Fibroblast of skin of right biceps (primary cell): ENCODE measurements around the gene LMOD1.
"Not testable (repeated sequence)": the region's sequence is repeated elsewhere in the genome, so short reads cannot be mapped to it uniquely, and the experiment has no call there.

Experiments
- DNase-seq: peaks from one replicate; pipeline ENCODE4 v3.0.0-alpha.2; 2013

LMOD1 gene

DNA sequence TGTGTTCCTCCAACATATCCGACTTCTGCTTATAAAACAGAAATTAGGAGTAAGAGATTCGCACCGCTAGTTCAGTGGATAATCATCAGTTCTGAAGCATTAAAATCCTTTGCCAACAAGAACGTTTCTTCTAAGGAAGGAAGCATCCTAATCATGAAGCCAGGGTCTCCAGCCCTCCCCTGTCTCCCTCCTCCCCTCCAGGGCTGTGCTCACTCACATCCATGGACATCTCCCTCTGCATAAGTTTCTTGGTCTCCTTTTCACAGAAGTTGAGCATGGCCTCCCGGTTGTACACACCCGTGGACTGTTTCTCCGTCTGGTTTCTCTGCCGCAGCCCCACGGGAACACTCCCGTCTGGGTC is 505 bp downstream of the LMOD1 start:
- DNase-seq, result no peak

DNA sequence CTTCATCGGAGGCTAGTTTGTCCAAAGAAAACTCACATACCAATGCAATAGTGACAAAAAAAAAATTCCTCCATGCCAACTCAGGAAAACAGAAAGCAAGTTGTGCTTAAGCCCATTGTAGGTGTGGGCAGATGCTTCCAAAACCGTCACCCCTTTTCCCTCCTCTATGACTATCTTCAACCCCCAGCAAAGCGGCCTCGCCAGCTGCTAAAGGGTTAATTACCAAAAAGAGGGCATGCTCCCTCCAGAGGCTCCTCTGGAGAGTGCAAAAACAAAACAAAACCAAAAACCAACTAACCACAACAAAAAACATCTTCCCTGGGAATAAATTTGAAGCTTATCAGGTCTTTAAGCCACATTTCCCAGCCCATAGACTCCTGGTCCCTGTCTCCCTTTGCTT is 1.2 kb downstream of the LMOD1 start:
- no peak for DNase-seq

DNA sequence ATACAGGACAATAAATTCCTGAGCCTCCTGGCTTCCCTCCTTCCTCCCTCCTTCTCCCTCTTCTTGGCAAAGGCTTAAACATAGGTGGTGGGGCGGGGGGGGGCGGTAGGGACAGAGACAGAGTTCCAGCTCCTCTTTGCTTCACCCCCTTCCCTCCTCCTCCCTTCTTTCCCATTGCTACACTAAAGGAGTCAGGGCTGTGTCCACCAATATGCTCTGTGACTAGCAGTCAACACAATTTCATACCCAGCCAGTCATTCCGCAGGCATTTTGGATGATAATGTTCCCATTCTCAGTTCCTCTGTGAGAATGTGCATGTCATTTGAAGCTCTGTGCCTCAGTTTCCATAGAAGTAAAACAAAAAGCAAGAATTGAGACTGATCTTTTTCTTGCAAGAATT is 1.7 kb downstream of the LMOD1 start:
- no peak for DNase-seq

GRCh38 chr1:201944002-201944401 is 2.3 kb downstream of the LMOD1 start:
- DNase-seq, result no peak

GRCh38 chr1:201942129-201942495 is 4.2 kb downstream of the LMOD1 start:
- no peak for DNase-seq

- DNase-seq, result no peak
Measured at GRCh38 chr1:201941420-201942128, 4.8 kb downstream of the LMOD1 start.

DNA sequence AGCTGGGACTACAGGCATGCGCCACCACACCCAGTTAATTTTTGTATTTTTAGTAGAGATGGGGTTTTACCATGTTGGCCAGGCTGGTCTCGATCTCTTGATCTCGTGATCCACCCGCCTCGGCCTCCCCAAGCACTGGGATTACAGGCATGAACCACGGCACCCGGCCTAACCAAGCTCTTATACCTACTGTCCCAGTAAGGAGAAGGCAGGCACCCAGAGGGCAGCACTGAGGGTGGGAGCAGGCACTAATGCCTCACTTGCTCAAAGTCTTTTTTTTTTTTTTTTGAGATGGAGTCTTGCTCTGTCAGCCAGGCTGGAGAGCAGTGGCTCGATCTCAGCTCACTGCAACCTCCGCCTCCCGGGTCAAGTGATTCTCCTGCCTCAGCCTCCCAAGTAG is 6.0 kb downstream of the LMOD1 start:
- not testable (repeated sequence) for DNase-seq

- DNase-seq, result no peak
Measured at GRCh38 chr1:201939574-201939973, 6.8 kb downstream of the LMOD1 start.

DNA sequence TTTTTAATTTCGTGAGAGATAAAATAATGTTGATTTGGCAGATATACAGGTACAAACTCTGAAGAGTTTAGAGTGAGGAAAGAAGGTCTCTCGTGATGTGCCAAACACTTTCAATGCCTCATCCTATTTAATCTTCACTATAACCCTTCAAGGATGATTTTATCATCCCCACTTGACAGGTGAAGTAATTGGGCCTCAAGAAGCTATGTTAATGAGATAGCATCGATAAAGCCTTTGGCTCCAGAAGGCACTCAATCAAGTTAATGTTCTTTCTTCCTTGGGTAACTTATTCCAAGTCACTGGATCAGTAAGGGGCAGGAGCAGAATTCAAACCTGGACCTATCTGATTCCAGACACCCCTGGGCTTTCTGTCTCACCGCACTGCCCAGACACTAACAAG is 7.2 kb downstream of the LMOD1 start:
- no peak for DNase-seq

DNA sequence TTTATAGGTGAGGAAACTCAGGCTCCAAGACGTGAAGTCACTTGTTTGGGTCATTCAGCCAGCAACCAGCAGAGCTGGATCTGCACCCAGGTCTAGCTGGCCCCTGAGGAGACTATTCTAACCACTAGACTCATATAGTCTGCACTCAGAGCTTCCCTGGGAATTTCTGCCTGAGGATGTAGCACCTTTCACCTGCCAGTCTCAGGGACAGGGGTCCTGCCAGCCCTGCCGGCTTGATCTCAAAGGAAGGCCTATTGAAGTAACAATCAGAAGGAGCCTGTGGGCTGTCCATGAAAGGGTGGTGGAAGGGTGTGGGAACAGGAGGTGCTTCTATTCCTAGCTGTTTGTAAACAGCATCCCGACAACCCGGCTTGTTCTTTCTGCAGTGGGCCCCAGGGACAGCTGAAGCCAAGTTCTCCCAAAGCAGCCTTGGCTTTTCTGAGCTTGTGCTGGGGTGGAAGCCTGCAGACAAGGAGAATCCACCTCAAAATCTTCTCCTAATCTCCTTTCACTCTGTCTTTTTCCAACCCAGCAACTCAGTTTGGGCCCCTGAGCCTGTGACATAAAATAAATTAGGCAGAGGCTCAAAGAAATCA is 7.8 kb downstream of the LMOD1 start:
- DNase-seq, result no peak

GRCh38 chr1:201937624-201938213 is 8.6 kb downstream of the LMOD1 start:
- DNase-seq, result peak; percentile 85

GRCh38 chr1:201933840-201934430 is 12.4 kb downstream of the LMOD1 start:
- DNase-seq, result no peak

DNA sequence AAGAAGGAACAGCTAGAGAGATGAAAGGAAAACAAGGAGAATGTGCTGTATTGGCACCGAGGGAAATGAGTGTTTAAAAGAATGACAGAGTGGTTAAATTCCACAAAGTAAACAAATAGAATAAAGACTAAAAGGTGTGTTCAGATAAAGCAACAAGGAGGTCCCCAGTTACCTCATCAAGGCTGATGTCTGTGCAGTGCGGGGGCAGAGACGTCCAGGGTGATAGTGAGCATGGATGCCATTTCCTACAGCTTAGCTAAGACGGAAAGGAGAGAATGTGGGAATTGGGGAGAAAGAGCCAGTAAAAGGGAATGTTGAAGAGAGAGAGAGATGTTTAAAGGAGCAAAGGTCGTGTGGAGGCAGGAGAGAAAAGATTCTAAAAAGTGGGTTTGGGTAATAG is 15.5 kb downstream of the LMOD1 start:
- DNase-seq, result no peak

DNA sequence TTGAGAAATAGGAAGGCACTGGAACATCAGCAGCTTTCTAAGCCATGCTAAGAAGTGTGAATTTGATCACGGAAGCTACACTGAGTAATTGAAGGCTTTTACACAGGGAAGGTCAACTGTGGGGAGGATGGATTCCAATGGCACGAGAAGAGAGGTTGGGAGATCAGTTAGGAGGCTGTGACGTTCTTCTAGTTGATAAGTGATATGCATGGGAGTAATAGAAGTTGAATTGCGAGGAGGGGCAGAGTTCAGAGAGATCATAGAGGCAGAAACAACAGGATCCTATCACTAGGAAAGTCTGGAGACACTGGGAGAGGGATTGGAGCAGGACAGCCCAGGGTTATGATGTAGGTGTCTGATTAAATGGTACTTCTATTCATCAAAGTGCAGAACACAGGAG is 16.2 kb downstream of the LMOD1 start:
- no peak for DNase-seq

- no peak for DNase-seq
Measured at GRCh38 chr1:201928266-201928665, 18.1 kb downstream of the LMOD1 start.

- no peak for DNase-seq
Measured at GRCh38 chr1:201925981-201926645, 20.2 kb downstream of the LMOD1 start.

GRCh38 chr1:201925301-201925567 is 21.1 kb downstream of the LMOD1 start:
- no peak for DNase-seq

DNA sequence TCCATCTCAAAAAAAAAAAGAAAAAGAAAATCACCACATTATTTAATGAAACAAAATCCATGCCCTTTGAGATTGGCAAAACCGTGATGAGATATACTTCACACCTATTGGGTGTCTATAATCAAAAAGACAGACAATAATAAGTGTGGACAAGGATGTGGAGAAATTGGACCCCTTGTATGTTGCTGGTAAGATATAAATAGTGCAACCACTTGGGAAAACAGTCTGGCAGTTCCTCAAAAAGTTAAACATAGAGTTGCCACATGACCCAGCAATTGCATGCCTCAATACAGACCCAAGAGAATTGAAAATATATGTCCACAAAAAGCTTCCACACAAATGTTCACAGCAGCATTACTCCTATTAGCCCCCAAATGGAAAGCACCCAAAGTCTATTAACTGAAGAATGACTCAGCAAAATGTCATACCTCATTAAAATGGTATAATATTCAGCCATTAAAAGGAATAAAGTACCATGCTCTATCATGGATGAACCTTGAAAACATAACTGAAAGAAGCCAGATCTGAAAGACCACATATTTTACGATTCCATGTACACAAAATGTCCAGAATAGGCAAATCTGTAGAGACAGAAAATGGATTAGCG is 24.3 kb downstream of the LMOD1 start:
- DNase-seq, result no peak

GRCh38 chr1:201918343-201918742 is 28.0 kb downstream of the LMOD1 start:
- no peak for DNase-seq

GRCh38 chr1:201917362-201918033 is 28.9 kb downstream of the LMOD1 start:
- DNase-seq, result peak; percentile 79

DNA sequence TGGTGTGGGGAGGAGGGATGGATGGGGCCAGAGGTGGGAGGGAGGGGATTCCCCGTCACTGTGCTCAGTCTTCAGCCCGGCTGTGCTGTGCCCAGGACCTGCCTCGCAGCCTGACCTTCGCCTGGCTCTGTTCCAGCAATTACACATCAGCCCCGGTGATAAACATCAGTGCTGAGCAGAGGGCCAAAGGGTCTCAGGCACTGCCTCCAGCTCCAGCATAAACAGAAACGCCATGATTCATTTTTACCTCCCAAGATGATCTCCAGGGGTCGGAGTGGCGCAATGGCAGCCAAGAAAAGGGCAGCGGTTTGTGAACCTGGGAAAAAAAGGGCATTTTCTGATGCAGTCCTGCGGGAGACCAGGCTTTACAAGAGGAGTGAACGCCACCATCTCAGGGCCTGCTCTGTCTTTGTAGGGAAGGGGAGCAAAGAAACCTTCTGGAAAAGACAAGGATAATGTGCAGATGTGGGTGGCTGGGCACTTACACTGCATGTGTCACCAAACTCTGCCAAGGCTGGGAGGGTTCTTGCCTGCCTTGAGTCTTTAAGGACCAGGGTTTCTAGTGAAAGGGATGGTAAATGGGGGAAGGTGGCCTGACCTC is 29.6 kb downstream of the LMOD1 start:
- peak; percentile 89 for DNase-seq

DNA sequence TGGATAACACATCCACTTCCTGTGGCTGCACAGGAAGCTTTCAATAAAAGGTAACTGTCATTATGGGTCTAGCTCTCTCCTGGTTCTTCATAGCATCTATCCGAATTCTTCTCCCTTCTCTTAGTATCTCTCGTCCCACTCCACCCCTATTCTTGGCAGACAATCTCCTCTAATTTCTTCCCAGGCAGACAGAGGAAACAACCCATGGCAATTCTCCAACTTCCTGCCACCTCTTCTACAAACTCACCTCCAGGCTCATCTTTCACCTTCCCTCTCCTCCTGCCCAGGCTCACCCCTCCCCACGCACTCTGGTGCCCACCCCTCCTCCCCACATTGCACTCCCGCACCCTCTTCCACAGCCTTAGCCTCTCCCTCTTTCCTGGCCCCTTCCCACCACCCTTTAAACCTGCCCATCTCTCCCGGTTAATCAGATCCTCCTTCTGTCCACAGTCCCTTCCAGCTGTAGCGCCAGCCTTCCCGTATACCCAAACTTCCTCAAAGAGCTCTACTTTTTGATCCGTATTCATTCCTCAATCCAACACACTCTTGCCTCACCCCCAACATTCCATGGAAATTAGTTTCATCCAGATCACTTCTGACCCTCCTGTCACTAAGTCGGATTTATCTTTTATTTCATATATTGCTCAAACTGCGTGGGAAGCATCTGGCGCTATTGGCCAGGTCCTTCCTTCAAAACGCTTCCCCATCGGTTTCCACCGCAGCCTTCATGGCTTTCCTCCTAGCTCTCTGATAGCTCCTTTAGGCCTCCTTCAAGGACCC is 31.7 kb downstream of the LMOD1 start:
- peak; percentile 84 for DNase-seq
